GM10266 (cell line): ENCODE data around the gene TMCO4.
"Not testable (repeated sequence)": the region's sequence is repeated elsewhere in the genome, so short reads cannot be mapped to it uniquely, and the experiment has no call there.

Experiments
- DNase-seq: peaks from one replicate; pipeline ENCODE4 v3.0.0; 2012; ENCODE audit errors: extremely low spot score
- CTCF ChIP-seq: IDR thresholded peaks from 2 replicates; pipeline ENCODE4 v1.5.1; 2012; ENCODE audit warnings: mild to moderate bottlenecking, low read depth; ENCODE audit not compliant: control insufficient read depth, insufficient read depth; ENCODE audit errors: missing control alignments

The TMCO4 gene

DNA sequence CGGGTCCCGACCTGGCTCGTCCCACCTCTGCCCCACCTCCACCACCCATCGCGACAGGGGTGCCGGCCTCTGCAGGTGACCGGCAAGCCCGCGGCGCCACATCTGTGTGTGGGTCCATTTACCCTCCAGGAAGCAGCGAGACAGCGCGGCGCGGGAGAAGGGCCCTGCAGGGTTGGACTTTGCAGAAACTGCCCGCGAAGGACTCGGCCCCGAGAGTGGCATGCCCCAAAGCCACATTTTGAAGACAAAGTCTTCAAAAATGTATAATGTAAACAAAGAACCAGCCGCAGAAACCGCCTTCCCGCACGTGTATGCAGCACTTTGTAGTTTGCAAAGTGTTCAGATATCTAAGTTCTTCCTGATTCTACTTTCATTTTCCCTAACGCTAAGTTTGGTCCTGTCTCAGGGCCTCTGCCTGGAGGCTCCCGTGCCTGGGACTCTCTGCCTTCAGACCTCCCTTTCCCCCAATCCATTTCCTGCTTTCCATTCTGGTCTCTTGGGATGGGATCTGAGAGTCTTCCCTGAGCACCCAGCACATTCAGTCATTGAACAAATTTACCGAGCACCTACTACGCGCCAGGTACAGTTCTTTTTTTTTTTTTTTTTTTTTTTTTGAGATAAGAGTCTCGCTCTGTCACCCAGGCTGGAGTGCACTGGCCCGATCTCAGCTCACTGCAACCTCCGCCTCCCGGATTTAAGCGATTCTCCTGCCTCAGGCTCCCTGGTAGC is 524 bp upstream of the TMCO4 start:
- peak; percentile 74 for DNase-seq
- no peak for TF ChIP-seq CTCF

GRCh38 chr1:19798486-19799229 is 1.1 kb downstream of the TMCO4 start:
- no peak for DNase-seq
- no peak for TF ChIP-seq CTCF

DNA sequence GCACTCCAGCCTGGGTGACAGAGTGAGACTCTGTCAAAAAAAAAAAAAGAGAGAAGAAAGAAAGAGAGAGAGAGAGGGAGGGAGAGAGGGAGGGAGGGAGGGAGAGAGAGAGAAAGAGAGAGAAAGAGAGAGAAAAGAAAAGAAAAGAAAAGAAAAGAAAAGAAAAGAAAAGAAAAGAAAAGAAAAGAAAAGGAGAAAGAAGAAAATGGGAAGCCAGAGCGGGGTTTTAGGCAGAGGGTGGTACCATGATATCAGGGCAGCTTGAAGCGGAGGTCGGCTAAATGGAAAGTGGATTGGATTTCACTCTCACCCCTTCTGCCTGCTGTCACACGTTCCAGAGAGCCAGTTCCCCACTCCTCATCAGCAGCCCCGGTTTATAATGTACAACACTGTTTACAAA is 1.9 kb downstream of the TMCO4 start:
- no peak for TF ChIP-seq CTCF
- DNase-seq, result no peak

- no peak for TF ChIP-seq CTCF
- no peak for DNase-seq
Observed at GRCh38 chr1:19794583-19794982, 5.1 kb downstream of the TMCO4 start.

DNA sequence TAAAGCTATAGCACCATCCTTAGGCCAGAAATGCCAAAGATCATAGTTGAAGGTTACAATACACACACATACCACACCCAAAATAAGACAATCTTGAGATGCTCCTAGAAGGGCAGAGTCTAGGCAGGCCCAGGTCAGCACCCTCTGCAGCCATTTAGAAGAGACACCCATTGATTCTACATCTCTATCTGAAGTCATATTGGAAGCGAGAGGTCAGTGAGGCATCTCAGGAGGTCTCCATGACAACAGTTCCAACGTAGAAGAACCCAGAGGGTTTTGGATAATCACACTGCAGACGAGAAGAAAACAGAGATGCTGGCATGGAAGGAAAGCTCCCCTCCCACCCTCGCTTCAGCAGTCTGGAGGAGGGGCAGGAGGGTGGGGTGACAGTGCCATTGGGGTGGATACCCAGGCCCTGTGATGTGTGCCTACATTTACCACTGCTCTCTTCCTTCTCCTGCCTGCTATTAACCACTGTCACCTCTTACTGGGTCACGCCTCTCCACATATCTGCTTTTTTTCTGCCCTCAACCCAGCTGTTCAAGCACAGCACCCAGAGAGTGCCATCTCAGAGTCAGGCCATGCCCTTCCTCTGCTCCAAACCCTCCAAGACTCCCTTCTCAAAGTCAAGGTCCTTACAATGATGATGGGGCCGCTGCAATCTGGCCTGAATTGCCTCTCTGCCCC is 6.2 kb downstream of the TMCO4 start:
- peak; percentile 48 for DNase-seq
- TF ChIP-seq CTCF, result no peak

DNA sequence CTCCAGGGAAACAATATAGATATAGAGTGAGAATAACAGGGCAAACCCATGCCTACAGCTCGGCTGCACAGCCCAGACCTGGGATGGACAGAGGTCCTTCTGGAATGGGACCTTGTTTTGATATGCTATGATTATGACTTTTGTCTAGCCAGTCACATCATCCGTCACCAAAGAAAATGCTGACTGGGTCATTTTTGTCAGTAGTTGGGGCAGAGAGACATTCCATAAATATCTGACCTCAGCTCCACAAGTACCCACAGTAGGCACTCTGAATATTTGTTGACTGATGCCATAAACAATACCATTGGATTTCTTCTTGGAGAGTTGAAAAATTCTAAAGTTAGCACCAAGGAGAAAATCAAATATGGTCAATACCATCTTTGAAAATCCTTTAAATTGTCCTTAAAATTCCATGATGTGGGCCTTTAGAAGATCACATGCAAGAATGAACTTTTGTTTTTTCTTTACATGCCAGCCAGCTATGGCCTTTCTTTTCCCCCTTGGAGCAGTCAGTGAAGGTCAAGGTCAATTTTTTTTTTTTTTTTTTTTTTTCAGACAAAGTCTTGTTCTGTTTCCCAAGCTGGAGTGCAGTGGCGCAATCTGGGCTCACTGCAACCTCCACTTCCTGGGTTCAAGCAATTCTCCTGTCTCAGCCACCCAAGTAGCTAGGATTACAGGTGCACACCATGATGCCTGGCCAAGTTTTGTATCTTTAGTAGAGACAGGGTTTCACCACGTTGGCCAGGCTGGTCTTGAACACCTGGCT is 7.3 kb downstream of the TMCO4 start:
- DNase-seq, result no peak
- no peak for TF ChIP-seq CTCF

GRCh38 chr1:19790061-19790975 is 9.4 kb downstream of the TMCO4 start:
- not testable (repeated sequence) for DNase-seq
